OCI-LY3 (cell line): ENCODE measurements around the gene AOX1.

ENCODE experiments used
- EZH2phosphoT487 ChIP-seq: fragments of 200-600 bp; shearing (Covaris generic); IDR thresholded peaks from 2 replicates; pipeline ENCODE4 v1.6.1; 2018; ENCODE audit warnings: antibody characterized with exemption, mixed run types, low read depth
- TF ChIP-seq, protein P1 (sequence below): fragments of 200-600, 300-600 bp; sonication (generic); IDR thresholded peaks from 2 replicates; pipeline ENCODE4 v1.5.1; 2014; ENCODE audit warnings: antibody characterized with exemption, low read length, low read depth

DNA sequence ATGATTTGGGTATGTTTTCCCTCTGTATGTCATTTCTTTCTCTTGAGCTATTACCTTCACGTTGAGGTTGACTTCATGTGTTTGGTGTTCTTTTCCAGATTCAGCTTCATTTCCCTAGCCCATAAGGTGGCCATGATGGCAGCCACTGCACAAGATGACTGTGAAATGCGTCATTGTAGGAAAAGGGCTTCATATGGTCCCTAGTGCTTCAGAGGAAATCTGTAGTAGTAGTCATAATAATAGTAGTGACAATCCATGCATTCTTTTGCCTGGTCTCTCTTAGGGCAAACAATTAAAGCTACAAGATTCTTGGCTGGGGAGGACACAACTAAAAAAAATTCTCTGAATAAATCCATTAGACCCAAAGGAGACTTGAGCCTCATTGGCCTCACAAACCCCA is 28.4 kb downstream of the AOX1 start:
- TF ChIP-seq, protein P1, sequence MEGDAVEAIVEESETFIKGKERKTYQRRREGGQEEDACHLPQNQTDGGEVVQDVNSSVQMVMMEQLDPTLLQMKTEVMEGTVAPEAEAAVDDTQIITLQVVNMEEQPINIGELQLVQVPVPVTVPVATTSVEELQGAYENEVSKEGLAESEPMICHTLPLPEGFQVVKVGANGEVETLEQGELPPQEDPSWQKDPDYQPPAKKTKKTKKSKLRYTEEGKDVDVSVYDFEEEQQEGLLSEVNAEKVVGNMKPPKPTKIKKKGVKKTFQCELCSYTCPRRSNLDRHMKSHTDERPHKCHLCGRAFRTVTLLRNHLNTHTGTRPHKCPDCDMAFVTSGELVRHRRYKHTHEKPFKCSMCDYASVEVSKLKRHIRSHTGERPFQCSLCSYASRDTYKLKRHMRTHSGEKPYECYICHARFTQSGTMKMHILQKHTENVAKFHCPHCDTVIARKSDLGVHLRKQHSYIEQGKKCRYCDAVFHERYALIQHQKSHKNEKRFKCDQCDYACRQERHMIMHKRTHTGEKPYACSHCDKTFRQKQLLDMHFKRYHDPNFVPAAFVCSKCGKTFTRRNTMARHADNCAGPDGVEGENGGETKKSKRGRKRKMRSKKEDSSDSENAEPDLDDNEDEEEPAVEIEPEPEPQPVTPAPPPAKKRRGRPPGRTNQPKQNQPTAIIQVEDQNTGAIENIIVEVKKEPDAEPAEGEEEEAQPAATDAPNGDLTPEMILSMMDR, result no peak
- no peak for TF ChIP-seq EZH2phosphoT487
